Renal cortex interstitium (tissue), 11 donors: ENCODE data around the gene TBX2. TPM values are rescaled to one million over a fixed set of nuclear protein-coding genes. Genes with fewer than 3 reads are reported as not detected.

Experiments
- DNase-seq, 11 donors: peaks; one replicate each; pipeline ENCODE4 v3.0.0-alpha.2; 2013; ENCODE audit warnings: low read depth in 9 of 11, low spot score in 4 of 11; ENCODE audit errors: extremely low read depth in 1 of 11
- polyA plus RNA-seq, 3 donors: library from polyadenylated mRNA; unstranded; fragments of 120-200 nt; gene quantifications; one replicate each; pipeline ENCODE4 v1.2.1, GENCODE V29; 2013; ENCODE audit not compliant: insufficient read length in 3 of 3

Gene TBX2
- polyA plus RNA-seq, 3 donors = 57.3 to 112 (median 99.3) TPM

GRCh38 chr17:61364463-61364846, 35.2 kb upstream of the TBX2 start:
- DNase-seq = no peak

GRCh38 chr17:61366076-61366714, 33.4 kb upstream of the TBX2 start:
- no peak for DNase-seq

DNA sequence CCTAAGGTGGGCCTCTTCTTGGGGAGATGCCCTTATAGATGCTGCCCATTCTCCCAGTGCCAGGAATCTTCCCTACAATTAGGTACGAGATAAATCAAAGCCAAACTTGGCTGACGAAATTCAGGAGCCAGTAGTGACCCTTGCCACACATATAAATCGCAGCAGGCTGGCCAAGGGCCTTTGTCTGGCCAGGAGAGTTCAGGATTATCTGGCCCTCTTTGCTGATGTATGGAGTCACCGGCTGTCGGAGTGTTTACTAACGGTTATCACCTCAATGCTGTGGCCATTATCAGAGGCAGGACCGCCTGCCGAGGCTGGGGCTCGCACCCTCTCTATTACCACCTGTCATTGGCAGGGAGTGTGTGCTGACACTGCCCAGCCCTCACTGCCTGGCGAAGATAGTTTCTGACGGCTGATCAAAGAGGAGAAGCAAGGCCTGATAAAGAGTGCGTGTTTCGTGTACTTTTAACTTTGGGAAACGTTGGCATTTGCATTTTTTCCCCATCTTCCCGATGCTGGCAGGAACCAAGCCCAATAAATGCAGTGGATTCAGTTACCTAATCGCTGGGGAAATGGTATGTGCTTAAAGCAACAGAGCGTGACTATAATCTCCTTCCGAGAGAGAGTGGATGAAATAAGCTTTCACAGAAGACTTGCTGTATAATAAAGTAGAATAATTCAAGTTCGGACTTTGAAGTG, 32.8 kb upstream of the TBX2 start:
- DNase-seq = no peak

GRCh38 chr17:61368049-61368831, 31.4 kb upstream of the TBX2 start:
- no peak for DNase-seq

- DNase-seq = no peak
Observed at GRCh38 chr17:61368832-61369450, 30.7 kb upstream of the TBX2 start.

- DNase-seq = no peak
Observed at GRCh38 chr17:61369751-61370150, 29.9 kb upstream of the TBX2 start.

DNA sequence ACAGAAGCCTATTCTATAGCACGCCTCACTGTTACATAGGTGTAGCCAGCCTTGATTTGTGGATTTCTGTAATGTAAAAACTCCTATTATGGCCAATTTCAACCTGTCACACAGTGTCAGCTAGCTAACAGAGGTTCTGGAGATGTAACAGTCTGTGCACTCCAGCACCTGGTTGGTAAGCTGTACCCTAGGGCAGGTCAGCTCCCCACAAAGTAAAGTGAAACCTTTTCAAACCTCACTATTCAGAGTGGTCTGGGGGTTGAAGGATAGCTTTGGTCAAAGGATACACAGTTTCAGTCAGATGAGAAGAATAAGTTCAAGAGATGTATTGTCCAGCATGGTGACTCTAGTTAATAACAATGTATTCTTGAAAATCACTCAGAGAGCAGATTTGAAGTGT, 28.5 kb upstream of the TBX2 start:
- no peak for DNase-seq

- DNase-seq = no peak
Observed at GRCh38 chr17:61371606-61372005, 28.0 kb upstream of the TBX2 start.

GRCh38 chr17:61372436-61372835, 27.2 kb upstream of the TBX2 start:
- DNase-seq = no peak

GRCh38 chr17:61376931-61377838, 22.5 kb upstream of the TBX2 start:
- DNase-seq = no peak

GRCh38 chr17:61378658-61379456, 20.8 kb upstream of the TBX2 start:
- no peak for DNase-seq

- no peak for DNase-seq
Observed at GRCh38 chr17:61379457-61380216, 20.0 kb upstream of the TBX2 start.

DNA sequence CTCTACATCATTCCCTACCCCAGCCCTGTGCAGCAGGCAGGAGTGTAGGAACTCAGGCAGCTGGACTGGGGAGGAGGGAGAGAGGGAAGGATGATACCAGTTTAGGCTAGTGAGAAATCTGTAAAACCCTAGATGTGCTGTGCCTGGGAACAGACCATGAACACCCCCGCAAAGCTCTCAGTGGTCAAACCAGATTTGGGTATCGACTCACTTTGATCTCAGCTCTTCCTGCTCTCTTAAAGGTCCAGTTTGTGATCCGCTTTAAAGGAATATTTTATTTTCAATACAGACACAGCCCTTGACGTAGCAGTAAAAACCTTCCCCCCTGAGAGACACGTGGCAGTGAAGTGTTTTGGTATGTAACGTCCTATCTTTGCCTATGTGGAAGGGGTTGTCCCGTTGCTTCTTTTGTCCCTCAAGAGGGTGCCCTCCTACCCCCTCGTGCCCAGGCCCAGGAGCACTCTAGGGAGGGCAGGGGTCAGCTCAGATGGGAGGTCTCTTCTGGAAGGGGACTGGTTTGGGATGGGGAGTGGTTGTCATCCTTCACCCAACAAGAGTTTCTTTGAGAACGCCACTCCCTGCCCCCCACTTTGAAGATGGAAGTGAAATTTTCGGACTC, 19.3 kb upstream of the TBX2 start:
- DNase-seq = no peak

GRCh38 chr17:61380836-61381525, 18.7 kb upstream of the TBX2 start:
- DNase-seq = no peak

DNA sequence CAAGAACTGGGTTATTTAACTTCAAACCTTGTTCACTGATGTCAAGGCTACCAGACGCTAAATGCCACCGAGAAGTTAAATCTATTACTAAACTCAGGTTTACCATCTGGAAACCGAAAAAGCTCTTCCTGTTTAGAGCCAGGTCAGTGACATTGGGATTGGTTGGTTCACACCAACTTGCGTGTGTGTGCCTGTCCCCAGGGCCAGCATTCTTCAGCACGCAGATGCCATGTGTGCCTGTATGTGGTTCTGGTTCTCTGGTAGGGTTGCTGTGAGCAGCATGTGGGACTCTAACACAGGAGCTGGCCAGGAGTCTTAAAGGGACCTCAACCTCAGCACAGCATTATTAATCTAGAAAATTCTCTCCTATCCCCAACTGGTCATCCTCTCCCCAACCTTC, 18.1 kb upstream of the TBX2 start:
- DNase-seq = no peak
